A549 (cell line): ENCODE results near the gene RAPGEF2.

ENCODE experiments used
- CTCF ChIP-seq: fragments of >200 bp; sonication (Bioruptor Twin); formaldehyde crosslinking; IDR thresholded peaks from 3 replicates; pipeline ENCODE4 v1.5.1; 2016
- POLR2A ChIP-seq: IDR thresholded peaks from 2 replicates; pipeline ENCODE4 v1.6.1; 2012; ENCODE audit warnings: mild to moderate bottlenecking, low read length

GRCh38 chr4:159273141-159273438 is 170.2 kb downstream of the RAPGEF2 start:
- TF ChIP-seq CTCF (no peak), POLR2A (no peak)
